Measurements from ENCODE around the gene APC.
A peak's percentile ranks its signal among the peaks of the same experiment; 100 is the strongest.

The APC gene

GRCh38 chr5:112795944-112796678 is 58.4 kb downstream of the APC start:
- no peak overlapping the region for H3K4me3 ChIP-seq
- H3K9me3 ChIP-seq (replicated peaks in 1 of 11): no peaks in the 10 kb centered on the region

GRCh38 chr5:112799661-112800060 is 62.0 kb downstream of the APC start:
- H3K36me3 ChIP-seq: peaks cover 65 to 97% (median 86%) of the 10 kb centered on the region in 11 experiments
- H3K4me1 ChIP-seq: peaks cover 14 to 20% (median 18%) of the 10 kb centered on the region in 10 experiments
- H3K27me3 ChIP-seq: no peaks in the 10 kb centered on the region
- H3K4me3 ChIP-seq: no peak overlapping the region
- H3K4me2 ChIP-seq: no peak overlapping the region
- TF ChIP-seq Cebpa-rat (IDR thresholded peaks at IDR 0.05): no peak
- peaks cover 0 to 5% (median 0%) of the 10 kb centered on the region in 11 experiments; a peak in 1 of 22 replicates for H3K9me3 ChIP-seq (replicated peaks in 1 of 11)
- no peak overlapping the region for H3K27ac ChIP-seq
- H4K20me1 ChIP-seq: no peaks in the 10 kb centered on the region; a peak in 1 of 22 replicates
- no peak overlapping the region for H3K9ac ChIP-seq

More at GRCh38 chr5:112795944-112796678, 58.4 kb downstream of the APC start:
- Histone ChIP-seq H3K36me3 (peaks cover 71 to 98% (median 86%) of the 10 kb centered on the region in 11 experiments), H3K4me2 (peak overlapping the region; percentile 19 to 69 (median 42); a peak in 18 of 22 replicates), H4K20me1 (no peaks in the 10 kb centered on the region; a peak in 1 of 22 replicates), H3K27ac (peak overlapping the region in 4 of 11 experiments; percentile 1 to 19 (median 8); a peak in 2 of 22 replicates), H3K27me3 (no peaks in the 10 kb centered on the region), H3K9ac (no peak overlapping the region), H3K4me1 (peaks cover 16 to 25% (median 21%) of the 10 kb centered on the region in 10 experiments)
- no peak for TF ChIP-seq Cebpa-rat (IDR thresholded peaks at IDR 0.05)

- Histone ChIP-seq H3K9ac (no peak overlapping the region), H4K20me1 (no peaks in the 10 kb centered on the region; a peak in 1 of 22 replicates), H3K4me3 (no peak overlapping the region), H3K9me3 (replicated peaks in 1 of 11) (peaks cover 0 to 5% (median 0%) of the 10 kb centered on the region in 11 experiments; a peak in 1 of 22 replicates), H3K27me3 (no peaks in the 10 kb centered on the region), H3K27ac (no peak overlapping the region), H3K4me1 (peaks cover 3 to 7% (median 6%) of the 10 kb centered on the region in 10 experiments), H3K36me3 (peaks cover 68 to 97% (median 89%) of the 10 kb centered on the region in 11 experiments), H3K4me2 (no peak overlapping the region)
- TF ChIP-seq Cebpa-rat (IDR thresholded peaks at IDR 0.05): no peak
These were observed 63.2 kb downstream of the APC start for GRCh38 chr5:112800891-112801290.

- Histone ChIP-seq H4K20me1 (peaks cover 0 to 11% (median 0%) of the 10 kb centered on the region in 11 experiments; a peak in 3 of 22 replicates), H3K9ac (no peak overlapping the region), H3K4me2 (no peak overlapping the region), H3K27ac (no peak overlapping the region), H3K27me3 (no peaks in the 10 kb centered on the region), H3K36me3 (peaks cover 62 to 95% (median 82%) of the 10 kb centered on the region in 11 experiments), H3K4me1 (peaks cover 0 to 5% (median 0%) of the 10 kb centered on the region in 10 experiments; a peak in 1 of 20 replicates), H3K4me3 (no peak overlapping the region), H3K9me3 (replicated peaks in 1 of 11) (peaks cover 0 to 3% (median 0%) of the 10 kb centered on the region in 11 experiments; a peak in 1 of 22 replicates)
- TF ChIP-seq Cebpa-rat (IDR thresholded peaks at IDR 0.05): no peak
These were observed 73.3 kb downstream of the APC start for GRCh38 chr5:112811023-112811422.

- no peak overlapping the region for H3K27ac ChIP-seq
- H3K9ac ChIP-seq: no peak overlapping the region
- peaks cover 0 to 11% (median 0%) of the 10 kb centered on the region in 11 experiments; a peak in 3 of 22 replicates for H4K20me1 ChIP-seq
- peaks cover 64 to 96% (median 83%) of the 10 kb centered on the region in 11 experiments for H3K36me3 ChIP-seq
- no peak for TF ChIP-seq Cebpa-rat (IDR thresholded peaks at IDR 0.05)
- H3K27me3 ChIP-seq: no peaks in the 10 kb centered on the region
- peaks cover 0 to 5% (median 0%) of the 10 kb centered on the region in 10 experiments; a peak in 1 of 20 replicates for H3K4me1 ChIP-seq
- no peak overlapping the region for H3K4me2 ChIP-seq
- peaks cover 0 to 3% (median 0%) of the 10 kb centered on the region in 11 experiments; a peak in 1 of 22 replicates for H3K9me3 ChIP-seq (replicated peaks in 1 of 11)
- no peak overlapping the region for H3K4me3 ChIP-seq
These were observed 74.9 kb downstream of the APC start for GRCh38 chr5:112812549-112812948.

GRCh38 chr5:112820246-112820645 is 82.6 kb downstream of the APC start:
- H3K36me3 ChIP-seq: peaks cover 71 to 99% (median 88%) of the 10 kb centered on the region in 11 experiments
- no peaks in the 10 kb centered on the region for H3K9me3 ChIP-seq (replicated peaks in 1 of 11)
- no peaks in the 10 kb centered on the region for H3K4me1 ChIP-seq
- H4K20me1 ChIP-seq: no peaks in the 10 kb centered on the region; a peak in 1 of 22 replicates
- no peak for TF ChIP-seq Cebpa-rat (IDR thresholded peaks at IDR 0.05)
- H3K4me3 ChIP-seq: no peak overlapping the region
- H3K27ac ChIP-seq: no peak overlapping the region
- no peak overlapping the region for H3K9ac ChIP-seq
- H3K4me2 ChIP-seq: no peak overlapping the region
- no peaks in the 10 kb centered on the region for H3K27me3 ChIP-seq

- H3K4me3 ChIP-seq: no peak overlapping the region
- H3K9me3 ChIP-seq (replicated peaks in 1 of 11): no peaks in the 10 kb centered on the region
- H3K4me2 ChIP-seq: no peak overlapping the region
- H3K9ac ChIP-seq: no peak overlapping the region
- H3K4me1 ChIP-seq: no peaks in the 10 kb centered on the region
- H3K27ac ChIP-seq: no peak overlapping the region
- peaks cover 67 to 99% (median 89%) of the 10 kb centered on the region in 11 experiments for H3K36me3 ChIP-seq
- no peaks in the 10 kb centered on the region for H3K27me3 ChIP-seq
- no peak for TF ChIP-seq Cebpa-rat (IDR thresholded peaks at IDR 0.05)
- H4K20me1 ChIP-seq: no peaks in the 10 kb centered on the region; a peak in 1 of 22 replicates
These were observed 84.8 kb downstream of the APC start for GRCh38 chr5:112822456-112822855.

GRCh38 chr5:112823181-112823580 is 85.5 kb downstream of the APC start:
- Histone ChIP-seq H3K4me2 (no peak overlapping the region), H4K20me1 (no peaks in the 10 kb centered on the region; a peak in 1 of 22 replicates), H3K27ac (no peak overlapping the region), H3K9me3 (replicated peaks in 1 of 11) (no peaks in the 10 kb centered on the region), H3K36me3 (peaks cover 68 to 99% (median 89%) of the 10 kb centered on the region in 11 experiments), H3K9ac (no peak overlapping the region), H3K4me3 (no peak overlapping the region), H3K27me3 (no peaks in the 10 kb centered on the region), H3K4me1 (no peaks in the 10 kb centered on the region)
- no peak for TF ChIP-seq Cebpa-rat (IDR thresholded peaks at IDR 0.05)

- Histone ChIP-seq H3K9me3 (replicated peaks in 1 of 11) (no peaks in the 10 kb centered on the region), H3K27me3 (no peaks in the 10 kb centered on the region), H4K20me1 (no peaks in the 10 kb centered on the region; a peak in 1 of 22 replicates), H3K4me3 (no peak overlapping the region), H3K4me1 (no peaks in the 10 kb centered on the region), H3K36me3 (peaks cover 72 to 100% (median 90%) of the 10 kb centered on the region in 11 experiments), H3K9ac (no peak overlapping the region), H3K4me2 (no peak overlapping the region), H3K27ac (no peak overlapping the region)
- no peak for TF ChIP-seq Cebpa-rat (IDR thresholded peaks at IDR 0.05)
These were observed 86.0 kb downstream of the APC start for GRCh38 chr5:112823656-112824055.
